H1 (cell line): Measurements from ENCODE around the gene ARMC7. TPM values are rescaled to one million over a fixed set of nuclear protein-coding genes. Genes with fewer than 3 reads are reported as not detected.

Source experiments
- HDAC6 ChIP-seq: IDR thresholded peaks from one replicate; pipeline ENCODE4 v1.7.1; 2012; ENCODE audit warnings: low read depth, mild to moderate bottlenecking, inconsistent platforms, low read length, moderate library complexity
- RXRA ChIP-seq: IDR thresholded peaks from 2 replicates; pipeline ENCODE4 v1.6.1; 2011; ENCODE audit warnings: low read depth, mild to moderate bottlenecking, low read length, moderate library complexity; ENCODE audit not compliant: insufficient read depth
- polyA plus RNA-seq, 7 experiments: library from polyadenylated mRNA; depleted of rRNA in 3 of 7; stranded (reverse) in 5 of 7; unstranded in 2 of 7; fragments of >200 nt in 5 of 7; fragments of 200-250 nt in 2 of 7; gene quantifications; 1 replicate in 5 of 7; 2 replicates in 1 of 7; 4 replicates in 1 of 7; pipeline versions ENCODE4 v1.2.1 to v1.2.3, GENCODE V29; 2011 to 2013; ENCODE audit warnings: missing spikeins in 2 of 7, mixed read lengths in 2 of 7
- total RNA-seq: library from RNA; stranded (reverse); fragmentation: NEBNext Ultra II Directional; extraction: Animal tissue kit (Norgen Biotek cat#: 25700); gene quantifications from 2 replicates; pipeline ENCODE4 v1.2.1, GENCODE V29; 2021
- TF ChIP-seq, protein P1 (sequence below): fragments of 300-600 bp; sonication (generic); IDR thresholded peaks from 2 replicates; pipeline ENCODE4 v1.7.1; 2012; ENCODE audit warnings: low read length, moderate library complexity, mild to moderate bottlenecking, inconsistent platforms; ENCODE audit not compliant: insufficient replicate concordance
- TF ChIP-seq, protein P2 (sequence below): IDR thresholded peaks from 2 replicates; pipeline ENCODE4 v1.6.1; 2011; ENCODE audit warnings: low read length, improper control_type of control experiment

Gene ARMC7
- total and polyA plus RNA-seq, 2 of the 8 experiments (the other 6 are each of a cell fraction or from before 2014, with no cell fraction given), result 9.8 to 13.6 TPM

DNA sequence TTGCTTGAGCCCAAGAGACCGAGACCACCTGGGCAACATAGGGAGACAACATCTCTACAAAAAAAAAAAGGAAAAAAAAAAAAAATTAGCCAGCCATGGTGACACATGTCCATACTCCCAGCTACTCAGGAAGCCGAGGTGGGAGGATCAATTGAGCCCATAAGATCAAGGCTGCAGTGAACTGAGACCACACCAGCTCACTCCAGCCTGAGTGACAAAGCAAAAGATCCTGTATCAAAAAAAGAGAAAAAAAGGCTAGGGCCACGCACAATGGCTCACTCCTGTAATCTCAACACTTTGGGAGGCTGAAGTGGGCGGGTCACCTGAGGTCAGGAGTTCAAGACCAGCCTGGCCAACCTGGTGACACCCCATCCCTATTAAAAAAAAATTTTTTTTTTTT is 59.2 kb downstream of the ARMC7 start (continued):
- TF ChIP-seq, protein P1, sequence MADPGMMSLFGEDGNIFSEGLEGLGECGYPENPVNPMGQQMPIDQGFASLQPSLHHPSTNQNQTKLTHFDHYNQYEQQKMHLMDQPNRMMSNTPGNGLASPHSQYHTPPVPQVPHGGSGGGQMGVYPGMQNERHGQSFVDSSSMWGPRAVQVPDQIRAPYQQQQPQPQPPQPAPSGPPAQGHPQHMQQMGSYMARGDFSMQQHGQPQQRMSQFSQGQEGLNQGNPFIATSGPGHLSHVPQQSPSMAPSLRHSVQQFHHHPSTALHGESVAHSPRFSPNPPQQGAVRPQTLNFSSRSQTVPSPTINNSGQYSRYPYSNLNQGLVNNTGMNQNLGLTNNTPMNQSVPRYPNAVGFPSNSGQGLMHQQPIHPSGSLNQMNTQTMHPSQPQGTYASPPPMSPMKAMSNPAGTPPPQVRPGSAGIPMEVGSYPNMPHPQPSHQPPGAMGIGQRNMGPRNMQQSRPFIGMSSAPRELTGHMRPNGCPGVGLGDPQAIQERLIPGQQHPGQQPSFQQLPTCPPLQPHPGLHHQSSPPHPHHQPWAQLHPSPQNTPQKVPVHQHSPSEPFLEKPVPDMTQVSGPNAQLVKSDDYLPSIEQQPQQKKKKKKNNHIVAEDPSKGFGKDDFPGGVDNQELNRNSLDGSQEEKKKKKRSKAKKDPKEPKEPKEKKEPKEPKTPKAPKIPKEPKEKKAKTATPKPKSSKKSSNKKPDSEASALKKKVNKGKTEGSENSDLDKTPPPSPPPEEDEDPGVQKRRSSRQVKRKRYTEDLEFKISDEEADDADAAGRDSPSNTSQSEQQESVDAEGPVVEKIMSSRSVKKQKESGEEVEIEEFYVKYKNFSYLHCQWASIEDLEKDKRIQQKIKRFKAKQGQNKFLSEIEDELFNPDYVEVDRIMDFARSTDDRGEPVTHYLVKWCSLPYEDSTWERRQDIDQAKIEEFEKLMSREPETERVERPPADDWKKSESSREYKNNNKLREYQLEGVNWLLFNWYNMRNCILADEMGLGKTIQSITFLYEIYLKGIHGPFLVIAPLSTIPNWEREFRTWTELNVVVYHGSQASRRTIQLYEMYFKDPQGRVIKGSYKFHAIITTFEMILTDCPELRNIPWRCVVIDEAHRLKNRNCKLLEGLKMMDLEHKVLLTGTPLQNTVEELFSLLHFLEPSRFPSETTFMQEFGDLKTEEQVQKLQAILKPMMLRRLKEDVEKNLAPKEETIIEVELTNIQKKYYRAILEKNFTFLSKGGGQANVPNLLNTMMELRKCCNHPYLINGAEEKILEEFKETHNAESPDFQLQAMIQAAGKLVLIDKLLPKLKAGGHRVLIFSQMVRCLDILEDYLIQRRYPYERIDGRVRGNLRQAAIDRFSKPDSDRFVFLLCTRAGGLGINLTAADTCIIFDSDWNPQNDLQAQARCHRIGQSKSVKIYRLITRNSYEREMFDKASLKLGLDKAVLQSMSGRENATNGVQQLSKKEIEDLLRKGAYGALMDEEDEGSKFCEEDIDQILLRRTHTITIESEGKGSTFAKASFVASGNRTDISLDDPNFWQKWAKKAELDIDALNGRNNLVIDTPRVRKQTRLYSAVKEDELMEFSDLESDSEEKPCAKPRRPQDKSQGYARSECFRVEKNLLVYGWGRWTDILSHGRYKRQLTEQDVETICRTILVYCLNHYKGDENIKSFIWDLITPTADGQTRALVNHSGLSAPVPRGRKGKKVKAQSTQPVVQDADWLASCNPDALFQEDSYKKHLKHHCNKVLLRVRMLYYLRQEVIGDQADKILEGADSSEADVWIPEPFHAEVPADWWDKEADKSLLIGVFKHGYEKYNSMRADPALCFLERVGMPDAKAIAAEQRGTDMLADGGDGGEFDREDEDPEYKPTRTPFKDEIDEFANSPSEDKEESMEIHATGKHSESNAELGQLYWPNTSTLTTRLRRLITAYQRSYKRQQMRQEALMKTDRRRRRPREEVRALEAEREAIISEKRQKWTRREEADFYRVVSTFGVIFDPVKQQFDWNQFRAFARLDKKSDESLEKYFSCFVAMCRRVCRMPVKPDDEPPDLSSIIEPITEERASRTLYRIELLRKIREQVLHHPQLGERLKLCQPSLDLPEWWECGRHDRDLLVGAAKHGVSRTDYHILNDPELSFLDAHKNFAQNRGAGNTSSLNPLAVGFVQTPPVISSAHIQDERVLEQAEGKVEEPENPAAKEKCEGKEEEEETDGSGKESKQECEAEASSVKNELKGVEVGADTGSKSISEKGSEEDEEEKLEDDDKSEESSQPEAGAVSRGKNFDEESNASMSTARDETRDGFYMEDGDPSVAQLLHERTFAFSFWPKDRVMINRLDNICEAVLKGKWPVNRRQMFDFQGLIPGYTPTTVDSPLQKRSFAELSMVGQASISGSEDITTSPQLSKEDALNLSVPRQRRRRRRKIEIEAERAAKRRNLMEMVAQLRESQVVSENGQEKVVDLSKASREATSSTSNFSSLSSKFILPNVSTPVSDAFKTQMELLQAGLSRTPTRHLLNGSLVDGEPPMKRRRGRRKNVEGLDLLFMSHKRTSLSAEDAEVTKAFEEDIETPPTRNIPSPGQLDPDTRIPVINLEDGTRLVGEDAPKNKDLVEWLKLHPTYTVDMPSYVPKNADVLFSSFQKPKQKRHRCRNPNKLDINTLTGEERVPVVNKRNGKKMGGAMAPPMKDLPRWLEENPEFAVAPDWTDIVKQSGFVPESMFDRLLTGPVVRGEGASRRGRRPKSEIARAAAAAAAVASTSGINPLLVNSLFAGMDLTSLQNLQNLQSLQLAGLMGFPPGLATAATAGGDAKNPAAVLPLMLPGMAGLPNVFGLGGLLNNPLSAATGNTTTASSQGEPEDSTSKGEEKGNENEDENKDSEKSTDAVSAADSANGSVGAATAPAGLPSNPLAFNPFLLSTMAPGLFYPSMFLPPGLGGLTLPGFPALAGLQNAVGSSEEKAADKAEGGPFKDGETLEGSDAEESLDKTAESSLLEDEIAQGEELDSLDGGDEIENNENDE, result no peak
- TF ChIP-seq, protein P2, sequence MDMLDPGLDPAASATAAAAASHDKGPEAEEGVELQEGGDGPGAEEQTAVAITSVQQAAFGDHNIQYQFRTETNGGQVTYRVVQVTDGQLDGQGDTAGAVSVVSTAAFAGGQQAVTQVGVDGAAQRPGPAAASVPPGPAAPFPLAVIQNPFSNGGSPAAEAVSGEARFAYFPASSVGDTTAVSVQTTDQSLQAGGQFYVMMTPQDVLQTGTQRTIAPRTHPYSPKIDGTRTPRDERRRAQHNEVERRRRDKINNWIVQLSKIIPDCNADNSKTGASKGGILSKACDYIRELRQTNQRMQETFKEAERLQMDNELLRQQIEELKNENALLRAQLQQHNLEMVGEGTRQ, result no peak
- TF ChIP-seq RXRA, result no peak
- TF ChIP-seq HDAC6, result no peak
